Panc1 (cell line): Measurements from ENCODE around the gene TMEM14B. TPM values are rescaled to one million over a fixed set of nuclear protein-coding genes. Genes with fewer than 3 reads are reported as not detected.
A peak's percentile ranks its signal among the peaks of the same experiment; 100 is the strongest.

Source experiments
- ATAC-seq: fragments of 200-7000 bp; cut with Tn5 transposase; 2 replicates; pipeline ENCODE4 v1.9.1; 2020; ENCODE audit warnings: mild to moderate bottlenecking, moderate library complexity
- Bru-seq: library from RNA; stranded (reverse); fragments of 400-500 nt; gene quantifications from one replicate; lab custom pipeline; 2021; lab: Mats Ljungman, UMichigan
- BruChase-seq, 2 experiments: library from RNA; stranded (reverse); fragments of 400-500 nt; gene quantifications; one replicate each; lab custom pipeline; 2021; lab: Mats Ljungman, UMichigan
- BruUV-seq: library from RNA; stranded (reverse); fragments of 400-500 nt; replicated peaks from 2 replicates; lab custom pipeline; 2021; lab: Mats Ljungman, UMichigan
- CTCF ChIA-PET: fragments of 300-600 bp; sonication (Branson Sonifier 250); formaldehyde crosslinking; loops from one replicate; lab custom pipeline; 2022; ENCODE audit warnings: antibody characterized with exemption; lab: Charles Lee
- POLR2A ChIA-PET: fragments of 300-600 bp; sonication (Branson Sonifier 250); formaldehyde crosslinking; loops from one replicate; lab custom pipeline; 2022; ENCODE audit warnings: antibody characterized with exemption; lab: Charles Lee
- DNase-seq: peaks from one replicate; pipeline ENCODE4 v3.0.0-alpha.2; 2010; ENCODE audit warnings: low read depth, low spot score
- H3K27ac ChIP-seq: 2 replicates; pipeline ENCODE4 v1.5.1; 2011; ENCODE audit warnings: mild to moderate bottlenecking, low read length, inconsistent platforms
- H3K27me3 ChIP-seq: fragments of 200-500 bp; sonication (Bioruptor generic); 2 replicates; pipeline ENCODE4 v1.6.0; 2014; ENCODE audit warnings: low read length, inconsistent platforms; ENCODE audit not compliant: control insufficient read depth, insufficient read depth
- H3K36me3 ChIP-seq: fragments of 200-500 bp; sonication (Bioruptor generic); 2 replicates; pipeline ENCODE4 v1.5.1; 2014; ENCODE audit warnings: inconsistent platforms, mild to moderate bottlenecking, low read length, moderate library complexity; ENCODE audit not compliant: control insufficient read depth, insufficient read depth
- H3K4me1 ChIP-seq: 2 replicates; pipeline ENCODE4 v1.5.1; 2011; ENCODE audit warnings: inconsistent platforms, mild to moderate bottlenecking, low read length, moderate library complexity; ENCODE audit not compliant: control insufficient read depth, insufficient read depth
- H3K4me3 ChIP-seq, 2 experiments: 2 replicates each; pipeline ENCODE4 v1.5.1; 2011 to 2012; ENCODE audit warnings: low read depth in 2 of 2, low read length in 2 of 2, mild to moderate bottlenecking in 2 of 2, inconsistent platforms in 1 of 2, moderate library complexity in 1 of 2
- H3K9me3 ChIP-seq: fragments of 200-500 bp; sonication (Bioruptor generic); 2 replicates; pipeline ENCODE4 v1.5.1; 2014; ENCODE audit warnings: low read depth, mild to moderate bottlenecking, inconsistent platforms, low read length, moderate library complexity; ENCODE audit not compliant: control insufficient read depth, insufficient read depth
- POLR2AphosphoS5 ChIP-seq: IDR thresholded peaks from 2 replicates; pipeline ENCODE4 v1.6.1; 2012; ENCODE audit warnings: mild to moderate bottlenecking, low read depth, low read length, moderate library complexity
- SIN3A ChIP-seq: IDR thresholded peaks from 2 replicates; pipeline ENCODE4 v1.6.1; 2012; ENCODE audit warnings: low read depth, mild to moderate bottlenecking, low read length, moderate library complexity, borderline replicate concordance; ENCODE audit not compliant: insufficient read depth
- TCF7L2 ChIP-seq: IDR thresholded peaks from 2 replicates; pipeline ENCODE4 v1.6.1; 2011; ENCODE audit warnings: mild to moderate bottlenecking, low read depth, low read length, inconsistent platforms
- in situ Hi-C: cut with HindIII; loops from 2 replicates; pipeline ENCODE4 v1.10.0; 2016; ENCODE audit warnings: low sequenced_read_pairs, low pct_unique_long_range_greater_than_20kb
- intact Hi-C: fragments of 100-400 bp; cut with micrococcal nuclease; formaldehyde crosslinking; loops from one replicate; pipeline ENCODE4 v1.10.0; 2022; ENCODE audit not compliant: unreplicated experiment
- long read RNA-seq: library from polyadenylated mRNA; unstranded; transcript quantifications from one replicate; pipeline ENCODE4 v2.0.0, GENCODE V29; 2021; ENCODE audit not compliant: unreplicated experiment
- polyA plus RNA-seq: library from polyadenylated mRNA; unstranded; fragments of >200 nt; gene quantifications from one replicate; pipeline ENCODE4 v1.2.1, GENCODE V29; 2012; ENCODE audit warnings: missing spikeins; ENCODE audit not compliant: insufficient read length
- total RNA-seq: library from RNA; stranded (reverse); gene quantifications from one replicate; pipeline ENCODE4 v1.2.1, GENCODE V29; 2021; ENCODE audit not compliant: unreplicated experiment
- TF ChIP-seq, protein P1 (sequence below): fragments of 450-650 bp; IDR thresholded peaks from 2 replicates; pipeline ENCODE4 v1.5.1; 2017; ENCODE audit warnings: mild to moderate bottlenecking
- TF ChIP-seq, protein P2 (sequence below), 2 experiments: IDR thresholded peaks; 2 replicates each; pipeline ENCODE4 v1.6.1; 2011 to 2012; ENCODE audit warnings: low read depth in 2 of 2, control low read depth in 1 of 2, low read length in 1 of 2, mild to moderate bottlenecking in 1 of 2, moderate library complexity in 1 of 2; ENCODE audit not compliant: insufficient read depth in 1 of 2

Gene TMEM14B
- 180 TPM for total RNA-seq
- 103 TPM for polyA plus RNA-seq
- Bru-seq, nascent RNA = percentile 96 among the genes with signal in this experiment
- BruChase-seq, experiment 1, labeled RNA remaining after a 2-hour chase = percentile 98 among the genes with signal in this experiment
- BruChase-seq, experiment 2, labeled RNA remaining after a 6-hour chase = percentile 98 among the genes with signal in this experiment
- long read RNA-seq, transcript TMEM14B-202 (6 exons, 975 nt) = major isoform, 140 of 183 reads
- long read RNA-seq, transcript TMEM14B-201 (5 exons, 787 nt) = minor isoform, 14 of 183 reads
- long read RNA-seq, partial matches to known transcripts = 6 of 183 reads
- long read RNA-seq, other reads (novel, unspliced or antisense) = 17 of 183 reads

DNA sequence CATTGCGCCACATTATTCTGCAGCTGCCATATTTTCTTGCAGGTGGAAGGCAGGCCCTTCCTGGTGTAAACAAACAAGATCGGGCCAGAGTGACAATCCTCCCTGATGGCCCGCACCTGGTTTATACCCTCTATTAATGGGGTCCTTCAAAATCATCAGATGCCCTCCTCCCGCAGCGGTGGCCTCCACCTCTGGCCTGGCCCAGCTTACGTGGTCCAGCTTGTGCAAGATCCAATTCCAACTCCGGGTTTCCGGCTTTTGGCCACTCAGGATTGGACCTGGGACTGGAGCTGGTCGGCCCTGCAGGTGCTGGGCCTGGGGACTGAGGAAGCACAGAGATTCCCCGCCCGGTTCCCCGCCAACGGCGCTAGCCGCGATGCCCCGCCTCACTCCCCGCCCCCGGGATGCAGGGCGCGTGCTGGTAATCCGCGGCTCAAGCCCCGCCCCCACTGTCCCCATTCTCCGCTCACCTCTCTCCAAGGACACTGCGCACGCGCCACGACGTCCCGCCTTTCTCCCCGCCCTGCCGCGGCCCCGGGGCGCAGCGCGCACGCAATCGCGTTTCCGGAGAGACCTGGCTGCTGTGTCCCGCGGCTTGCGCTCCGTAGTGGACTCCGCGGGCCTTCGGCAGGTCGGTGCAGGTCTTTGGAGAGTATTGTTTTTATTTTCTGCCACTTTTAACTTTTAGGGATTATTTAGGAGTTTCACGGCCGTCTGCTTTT is at the start of gene TMEM14B:
Gene TMEM14B, plus strand, starts transcription at position 555 of the 722 bp plus-strand sequence. CDS start 1,441 bp downstream, outside the sequence.
- BruUV-seq = no TSS peak
- Histone ChIP-seq H3K4me1 (peaks cover 39% of the 10 kb centered on the region), H3K27me3 (no peaks in the 10 kb centered on the region), H3K4me3 (peak within 1 kb of the TSS; percentile 62 to 99), H3K27ac (peak within 1 kb of the TSS; percentile 97), H3K9me3 (no peaks in the 10 kb centered on the region), H3K36me3 (peaks cover 5% of the 10 kb centered on the region; the same call in 1 of the 2 replicates)
- TF ChIP-seq, protein P1, sequence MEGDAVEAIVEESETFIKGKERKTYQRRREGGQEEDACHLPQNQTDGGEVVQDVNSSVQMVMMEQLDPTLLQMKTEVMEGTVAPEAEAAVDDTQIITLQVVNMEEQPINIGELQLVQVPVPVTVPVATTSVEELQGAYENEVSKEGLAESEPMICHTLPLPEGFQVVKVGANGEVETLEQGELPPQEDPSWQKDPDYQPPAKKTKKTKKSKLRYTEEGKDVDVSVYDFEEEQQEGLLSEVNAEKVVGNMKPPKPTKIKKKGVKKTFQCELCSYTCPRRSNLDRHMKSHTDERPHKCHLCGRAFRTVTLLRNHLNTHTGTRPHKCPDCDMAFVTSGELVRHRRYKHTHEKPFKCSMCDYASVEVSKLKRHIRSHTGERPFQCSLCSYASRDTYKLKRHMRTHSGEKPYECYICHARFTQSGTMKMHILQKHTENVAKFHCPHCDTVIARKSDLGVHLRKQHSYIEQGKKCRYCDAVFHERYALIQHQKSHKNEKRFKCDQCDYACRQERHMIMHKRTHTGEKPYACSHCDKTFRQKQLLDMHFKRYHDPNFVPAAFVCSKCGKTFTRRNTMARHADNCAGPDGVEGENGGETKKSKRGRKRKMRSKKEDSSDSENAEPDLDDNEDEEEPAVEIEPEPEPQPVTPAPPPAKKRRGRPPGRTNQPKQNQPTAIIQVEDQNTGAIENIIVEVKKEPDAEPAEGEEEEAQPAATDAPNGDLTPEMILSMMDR = no peak
- TF ChIP-seq SIN3A = peak; percentile 75; the same call in 1 of the 2 replicates
- TF ChIP-seq POLR2AphosphoS5 = peak; percentile 96
- in situ Hi-C loops (no loop called here), intact Hi-C loops (no loop called here)
- DNase-seq (peak; percentile 82), ATAC-seq (peak; percentile 96)
- CTCF ChIA-PET = no interaction called here
- POLR2A ChIA-PET = interaction anchor here (0.7 kb wide), 1 partner anchor 226 kb away, joined by 3 read pairs; no protein-coding TSS in a partner anchor

DNA sequence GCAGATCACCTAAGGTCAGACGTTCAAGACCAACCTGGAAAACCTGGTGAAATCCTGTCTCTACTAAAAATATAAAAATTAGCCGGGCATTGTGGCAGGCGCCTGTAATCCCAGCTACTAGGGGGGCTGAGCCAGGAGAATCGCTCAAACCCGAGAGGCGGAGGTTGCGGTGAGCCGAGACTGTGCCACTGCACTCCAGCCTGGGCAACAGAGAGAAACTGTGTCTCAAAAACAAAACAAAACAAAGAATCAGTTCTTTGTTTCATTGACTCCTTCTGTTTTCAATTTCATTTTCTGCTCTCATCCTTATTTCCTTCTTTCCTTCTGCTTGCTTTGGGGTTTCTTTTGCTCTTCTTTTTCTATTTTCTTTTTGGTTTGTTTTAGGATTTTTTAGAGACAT is 33.6 kb upstream of the TMEM14B start:
- no peak for TF ChIP-seq TCF7L2
- TF ChIP-seq, protein P2, sequence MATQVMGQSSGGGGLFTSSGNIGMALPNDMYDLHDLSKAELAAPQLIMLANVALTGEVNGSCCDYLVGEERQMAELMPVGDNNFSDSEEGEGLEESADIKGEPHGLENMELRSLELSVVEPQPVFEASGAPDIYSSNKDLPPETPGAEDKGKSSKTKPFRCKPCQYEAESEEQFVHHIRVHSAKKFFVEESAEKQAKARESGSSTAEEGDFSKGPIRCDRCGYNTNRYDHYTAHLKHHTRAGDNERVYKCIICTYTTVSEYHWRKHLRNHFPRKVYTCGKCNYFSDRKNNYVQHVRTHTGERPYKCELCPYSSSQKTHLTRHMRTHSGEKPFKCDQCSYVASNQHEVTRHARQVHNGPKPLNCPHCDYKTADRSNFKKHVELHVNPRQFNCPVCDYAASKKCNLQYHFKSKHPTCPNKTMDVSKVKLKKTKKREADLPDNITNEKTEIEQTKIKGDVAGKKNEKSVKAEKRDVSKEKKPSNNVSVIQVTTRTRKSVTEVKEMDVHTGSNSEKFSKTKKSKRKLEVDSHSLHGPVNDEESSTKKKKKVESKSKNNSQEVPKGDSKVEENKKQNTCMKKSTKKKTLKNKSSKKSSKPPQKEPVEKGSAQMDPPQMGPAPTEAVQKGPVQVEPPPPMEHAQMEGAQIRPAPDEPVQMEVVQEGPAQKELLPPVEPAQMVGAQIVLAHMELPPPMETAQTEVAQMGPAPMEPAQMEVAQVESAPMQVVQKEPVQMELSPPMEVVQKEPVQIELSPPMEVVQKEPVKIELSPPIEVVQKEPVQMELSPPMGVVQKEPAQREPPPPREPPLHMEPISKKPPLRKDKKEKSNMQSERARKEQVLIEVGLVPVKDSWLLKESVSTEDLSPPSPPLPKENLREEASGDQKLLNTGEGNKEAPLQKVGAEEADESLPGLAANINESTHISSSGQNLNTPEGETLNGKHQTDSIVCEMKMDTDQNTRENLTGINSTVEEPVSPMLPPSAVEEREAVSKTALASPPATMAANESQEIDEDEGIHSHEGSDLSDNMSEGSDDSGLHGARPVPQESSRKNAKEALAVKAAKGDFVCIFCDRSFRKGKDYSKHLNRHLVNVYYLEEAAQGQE (IDR thresholded peaks at IDR 0.05; ENCODE audit: insufficient read depth in 1 of 2, low read depth in 2 of 2, low read length in 1 of 2) = no peak
- TF ChIP-seq, protein P1 = no peak
- TF ChIP-seq POLR2AphosphoS5 = no peak
- Histone ChIP-seq H3K4me3 (no peak overlapping the region), H3K4me1 (0 out of 2 replicates have a peak, but pooled peaks cover 3% of the 10 kb centered on the region), H3K9me3 (no peaks in the 10 kb centered on the region), H3K27me3 (no peaks in the 10 kb centered on the region), H3K36me3 (peaks cover 9% of the 10 kb centered on the region), H3K27ac (peak overlapping the region; percentile 34; the same call in 1 of the 2 replicates)
- ChIA-PET POLR2A (no interaction called here), CTCF (no interaction called here)
- in situ Hi-C loops (no loop called here), intact Hi-C loops (loop anchor here (10.0 kb wide), 1 partner anchor 81 kb away; no protein-coding TSS in a partner anchor)
- no TSS peak for BruUV-seq
- ATAC-seq (no peak), DNase-seq (no peak)
